Subcutaneous adipose tissue (tissue), 4 donors: Measurements from ENCODE around the gene NKAIN2. TPM values are rescaled to one million over a fixed set of nuclear protein-coding genes. Genes with fewer than 3 reads are reported as not detected.

Source experiments
- CTCF ChIP-seq: fragments of 450-650 bp; IDR thresholded peaks from one replicate; pipeline ENCODE4 v1.5.1; 2016; ENCODE audit warnings: low read depth, mild to moderate bottlenecking, control low read depth, antibody characterized with exemption, moderate library complexity
- total RNA-seq, 4 donors: library from RNA; depleted of rRNA; stranded (reverse); fragments of >200 nt; gene quantifications; one replicate each; pipeline ENCODE4 v1.1.0, GENCODE V29; 2016

NKAIN2 gene
- total RNA-seq, 4 donors from 2014 or later: not detected

DNA sequence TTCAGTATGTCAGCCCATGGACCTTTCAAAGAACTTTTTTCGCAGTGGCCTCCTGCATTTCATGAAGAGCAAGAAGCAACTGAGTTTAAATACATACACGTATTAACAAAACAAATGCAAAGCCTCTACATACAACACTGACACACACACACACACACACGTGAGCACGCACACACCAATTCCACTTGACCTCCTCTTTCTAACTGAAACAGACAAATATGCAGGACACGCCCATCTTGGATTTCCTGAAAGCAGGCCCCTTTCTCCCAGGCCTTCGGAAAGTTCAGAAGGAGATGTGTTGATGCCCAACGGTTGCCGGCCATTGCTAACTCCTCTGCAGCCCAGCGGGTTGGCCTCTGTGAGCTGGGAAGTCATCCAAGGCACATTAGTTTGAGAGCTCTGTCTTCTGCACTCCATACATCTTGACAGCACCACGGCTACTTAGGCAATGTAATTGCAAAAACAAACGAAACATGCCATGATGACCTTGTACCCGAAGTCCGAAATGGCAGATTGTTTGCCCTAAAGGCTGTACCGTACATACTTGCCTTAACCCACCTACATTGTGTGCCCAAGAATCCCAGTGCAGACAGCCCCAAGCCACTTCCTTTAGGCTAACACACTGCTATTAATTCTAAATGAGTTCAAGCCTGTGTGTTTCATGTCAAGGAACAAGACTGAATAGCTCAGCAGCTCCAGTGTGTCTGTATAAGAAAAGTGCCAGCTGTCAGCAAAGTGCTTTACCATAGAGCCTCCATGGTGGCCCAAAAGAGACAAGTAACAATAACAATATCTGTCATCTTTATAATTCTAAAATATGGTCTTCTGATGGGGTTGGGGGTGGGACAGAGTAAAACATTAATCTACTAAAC lies 1019.8 kb downstream of the NKAIN2 start:
- TF ChIP-seq CTCF: no peak

DNA sequence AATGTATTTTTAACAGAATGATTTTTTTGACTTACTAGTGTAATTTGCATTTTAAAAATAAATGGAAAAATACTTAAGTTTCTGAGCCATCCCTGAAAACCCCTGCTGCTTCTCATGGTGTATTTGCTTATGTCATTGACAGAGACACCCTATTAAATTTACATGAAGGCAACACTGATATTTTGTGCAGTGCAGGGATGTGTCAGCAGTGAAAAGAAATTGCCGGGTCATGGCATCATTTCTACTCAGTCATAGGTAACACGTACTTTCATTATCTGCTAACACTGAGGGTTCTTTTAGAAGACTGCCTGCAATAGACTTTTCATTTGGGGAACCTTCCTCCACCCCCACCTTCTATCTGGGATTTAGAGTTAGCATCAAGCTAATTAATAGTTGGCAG lies 1021.9 kb downstream of the NKAIN2 start:
- no peak for TF ChIP-seq CTCF

DNA sequence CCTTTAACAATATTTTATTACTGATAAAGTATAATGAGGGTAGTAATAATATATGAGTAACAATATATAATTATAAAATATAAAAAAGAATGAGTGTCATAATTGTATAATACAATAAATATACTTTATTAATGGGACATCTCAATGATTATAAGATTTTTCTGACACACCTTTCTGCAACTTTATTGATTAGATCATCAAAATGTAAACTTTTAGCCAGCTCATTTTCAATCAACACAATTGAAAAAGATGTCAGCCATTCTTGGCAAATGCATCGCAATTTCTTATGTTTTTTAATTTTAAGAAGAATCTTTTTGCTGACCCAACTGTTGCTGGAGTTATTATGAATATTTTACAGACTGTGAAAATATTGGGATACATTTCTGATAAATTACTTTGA lies 1026.2 kb downstream of the NKAIN2 start:
- no peak for TF ChIP-seq CTCF

DNA sequence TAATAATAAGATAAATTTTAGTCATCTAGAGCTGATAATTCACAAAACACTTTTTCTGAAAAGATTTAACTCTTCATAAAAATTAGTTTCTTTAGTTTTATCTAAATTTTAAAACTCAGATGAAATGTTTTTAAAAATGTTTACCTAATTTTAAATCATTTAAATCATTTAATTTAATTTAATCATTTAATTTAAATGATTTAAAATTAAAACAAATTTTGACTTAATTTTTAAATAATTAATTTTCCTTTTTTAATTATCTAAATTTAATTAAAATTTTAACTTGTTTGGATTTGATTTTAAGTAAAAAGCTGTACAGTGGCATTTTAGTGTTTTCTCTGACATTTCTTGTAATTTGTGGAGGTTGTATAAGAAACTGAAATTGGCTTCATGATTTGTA lies 1026.8 kb downstream of the NKAIN2 start:
- no peak for TF ChIP-seq CTCF

DNA sequence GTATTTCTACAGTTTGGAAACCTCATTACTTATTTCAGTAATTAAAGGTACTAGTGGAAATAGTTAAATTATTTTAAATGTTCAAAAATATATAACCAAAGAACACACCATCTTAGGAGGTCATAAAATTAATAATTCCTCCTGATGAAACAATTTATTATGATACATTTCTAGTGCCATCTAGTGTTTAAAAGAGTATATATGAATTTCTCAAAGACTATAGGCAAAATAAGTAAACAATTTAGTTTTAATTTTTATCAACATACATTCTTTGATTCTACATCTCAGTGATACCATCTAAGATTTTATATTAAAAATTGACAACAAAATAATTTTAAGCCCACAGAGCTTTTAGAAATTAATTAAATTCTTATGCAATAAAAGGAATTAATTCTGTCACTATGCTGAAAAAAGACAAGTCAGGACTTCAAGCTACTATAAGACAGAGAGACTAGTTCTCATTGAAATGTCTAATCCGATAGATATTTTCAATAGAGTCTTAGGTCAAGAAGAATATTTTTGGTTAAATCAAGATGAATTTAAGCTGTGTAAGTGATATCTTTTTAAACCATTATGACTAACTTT lies 1050.8 kb downstream of the NKAIN2 start:
- no peak for TF ChIP-seq CTCF

- TF ChIP-seq CTCF: no peak
Measured at GRCh38 chr6:124857746-124858145, 1054.1 kb downstream of the NKAIN2 start.

DNA sequence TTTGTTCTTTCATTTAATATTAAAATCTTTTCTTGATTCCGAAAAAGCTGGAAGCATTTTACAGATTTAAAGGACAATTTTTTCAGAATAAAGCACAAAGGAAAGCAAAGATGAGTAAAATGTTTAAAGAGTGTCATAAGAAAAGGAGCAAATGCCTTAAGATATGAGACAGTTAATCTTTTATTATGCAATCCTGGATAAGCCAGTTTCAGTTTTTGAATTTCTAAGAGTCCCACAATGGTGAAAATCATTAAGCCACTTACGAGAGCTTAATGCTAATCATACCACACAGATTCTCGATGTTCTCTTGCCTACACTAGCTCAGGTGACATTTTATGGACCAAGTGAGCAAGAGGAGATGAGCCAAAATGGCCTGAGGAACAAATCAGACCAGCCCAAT lies 1054.9 kb downstream of the NKAIN2 start:
- TF ChIP-seq CTCF: no peak
